Transverse colon (tissue), 4 donors: ENCODE results near the gene OBSCN. TPM values are rescaled to one million over a fixed set of nuclear protein-coding genes. Genes with fewer than 3 reads are reported as not detected.

ENCODE experiments used
- DNase-seq: peaks from one replicate; pipeline ENCODE4 v3.0.0-alpha.2; 2019
- H3K27ac ChIP-seq, 4 donors: fragments of 200-600 bp; sonication (generic); 2 replicates each; pipeline ENCODE4 v1.5.1; 2016 to 2018; ENCODE audit warnings: inconsistent platforms in 4 of 4
- H3K27me3 ChIP-seq: fragments of 200-600 bp; sonication (generic); 2 replicates; pipeline ENCODE4 v1.5.1; 2017; ENCODE audit warnings: inconsistent platforms
- H3K36me3 ChIP-seq, 4 donors: fragments of 200-600 bp; sonication (generic); 2 replicates each; pipeline ENCODE4 v1.5.1; 2017 to 2019; ENCODE audit warnings: inconsistent platforms in 4 of 4
- H3K4me1 ChIP-seq, 4 donors: fragments of 200-600 bp; sonication (generic); 2 replicates each; pipeline ENCODE4 v1.5.1; 2017 to 2020; ENCODE audit warnings: inconsistent platforms in 4 of 4
- H3K4me3 ChIP-seq, 4 donors: fragments of 200-600 bp; sonication (generic); 1 replicate in 1 of 4; 2 replicates in 3 of 4; pipeline versions ENCODE4 v1.5.1 to v1.6.1; 2017 to 2019; ENCODE audit warnings: inconsistent platforms in 4 of 4
- H3K9me3 ChIP-seq, 2 donors: fragments of 200-600 bp; sonication (generic); 2 replicates each; pipeline ENCODE4 v1.5.1; 2017 to 2019; ENCODE audit warnings: inconsistent platforms in 2 of 2
- EP300 ChIP-seq: sonication (generic); formaldehyde crosslinking; IDR thresholded peaks from one replicate; pipeline ENCODE4 v1.6.1; 2017; ENCODE audit warnings: antibody characterized with exemption, low read depth
- POLR2A ChIP-seq: fragments of 450-650 bp; IDR thresholded peaks from one replicate; pipeline ENCODE4 v1.6.1; 2016; ENCODE audit warnings: antibody characterized with exemption, mild to moderate bottlenecking, moderate library complexity
- POLR2AphosphoS5 ChIP-seq, 3 donors: sonication (generic); formaldehyde crosslinking; IDR thresholded peaks; one replicate each; pipeline ENCODE4 v1.6.1; 2016; ENCODE audit warnings: antibody characterized with exemption in 3 of 3
- WGBS, 2 donors: methylation state at CpG; one replicate each; pipeline ENCODE4 v1.1.5; 2018; ENCODE audit warnings: low coverage in 1 of 2; 5-methylcytosine and 5-hydroxymethylcytosine counted together
- in situ Hi-C, 4 donors: fragments of 200-750 bp; cut with MboI; loops; one replicate each; pipeline versions ENCODE4 v1.15.0 to v1.15.1; 2017; ENCODE audit warnings: low sequenced_read_pairs in 3 of 4, low pct_ligation_motif_present in 1 of 4, low pct_unique_long_range_greater_than_20kb in 1 of 4
- intact Hi-C: fragments of 100-400 bp; cut with DNase I; formaldehyde crosslinking; loops from one replicate; pipeline ENCODE4 v1.15.1; 2023; ENCODE audit warnings: low total_unique reads
- total RNA-seq, 4 donors: library from RNA; depleted of rRNA; stranded (reverse); fragments of >200 nt; gene quantifications; one replicate each; pipeline ENCODE4 v1.1.0, GENCODE V29; 2016
- TF ChIP-seq, protein P1 (sequence below), 5 experiments: fragments of 200-600 bp in 3 of 5; fragments of 450-650 bp in 2 of 5; sonication (generic) in 3 of 5; IDR thresholded peaks; 1 replicate in 2 of 5; 2 replicates in 3 of 5; pipeline ENCODE4 v1.5.1; 2016 to 2017; ENCODE audit warnings: antibody characterized with exemption in 5 of 5, inconsistent platforms in 3 of 5, mild to moderate bottlenecking in 2 of 5, moderate library complexity in 1 of 5

OBSCN gene
- total RNA-seq, 4 donors from 2014 or later, result 11.9 to 21.7 (median 15.8) TPM

GRCh38 chr1:228261706-228262105 is 53.9 kb downstream of the OBSCN start:
- Histone ChIP-seq H3K4me1 (no peaks in the 10 kb centered on the region), H3K4me3 (no peak overlapping the region), H3K27ac (no peak overlapping the region), H3K27me3 (no peaks in the 10 kb centered on the region), H3K9me3 (peaks cover 0 to 4% of the 10 kb centered on the region in 2 donors), H3K36me3 (no peaks in the 10 kb centered on the region)
- DNase-seq, result no peak
- in situ Hi-C loops (no loop called here), intact Hi-C loops (no loop called here)
- TF ChIP-seq EP300 (no peak), POLR2AphosphoS5 (IDR thresholded peaks at IDR 0.05) (no peak), POLR2A (no peak)
- TF ChIP-seq, protein P1, sequence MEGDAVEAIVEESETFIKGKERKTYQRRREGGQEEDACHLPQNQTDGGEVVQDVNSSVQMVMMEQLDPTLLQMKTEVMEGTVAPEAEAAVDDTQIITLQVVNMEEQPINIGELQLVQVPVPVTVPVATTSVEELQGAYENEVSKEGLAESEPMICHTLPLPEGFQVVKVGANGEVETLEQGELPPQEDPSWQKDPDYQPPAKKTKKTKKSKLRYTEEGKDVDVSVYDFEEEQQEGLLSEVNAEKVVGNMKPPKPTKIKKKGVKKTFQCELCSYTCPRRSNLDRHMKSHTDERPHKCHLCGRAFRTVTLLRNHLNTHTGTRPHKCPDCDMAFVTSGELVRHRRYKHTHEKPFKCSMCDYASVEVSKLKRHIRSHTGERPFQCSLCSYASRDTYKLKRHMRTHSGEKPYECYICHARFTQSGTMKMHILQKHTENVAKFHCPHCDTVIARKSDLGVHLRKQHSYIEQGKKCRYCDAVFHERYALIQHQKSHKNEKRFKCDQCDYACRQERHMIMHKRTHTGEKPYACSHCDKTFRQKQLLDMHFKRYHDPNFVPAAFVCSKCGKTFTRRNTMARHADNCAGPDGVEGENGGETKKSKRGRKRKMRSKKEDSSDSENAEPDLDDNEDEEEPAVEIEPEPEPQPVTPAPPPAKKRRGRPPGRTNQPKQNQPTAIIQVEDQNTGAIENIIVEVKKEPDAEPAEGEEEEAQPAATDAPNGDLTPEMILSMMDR (IDR thresholded peaks at IDR 0.05), result no peak
- 73 to 82% methylated on average over 1 of the region's 1 CpG for WGBS, 2 donors

- TF ChIP-seq, protein P1 (IDR thresholded peaks at IDR 0.05), result no peak
- TF ChIP-seq POLR2A, result no peak
- no peak for TF ChIP-seq EP300
- Histone ChIP-seq H3K4me3 (no peak overlapping the region), H3K4me1 (no peaks in the 10 kb centered on the region), H3K36me3 (no peaks in the 10 kb centered on the region), H3K27ac (no peak overlapping the region), H3K27me3 (no peaks in the 10 kb centered on the region), H3K9me3 (peaks cover 0 to 4% of the 10 kb centered on the region in 2 donors)
- WGBS, 2 donors, result 96 to 100% methylated on average over 1 of the region's 1 CpG
- DNase-seq, result no peak
- in situ Hi-C loops (no loop called here), intact Hi-C loops (no loop called here)
These were observed 54.6 kb downstream of the OBSCN start for GRCh38 chr1:228262475-228262874.

GRCh38 chr1:228263636-228264035 is 55.8 kb downstream of the OBSCN start:
- in situ Hi-C loops, result no loop called here
- WGBS, 2 donors, result 90 to 94% methylated on average over 2 to 10 of the region's 10 CpGs
- TF ChIP-seq, protein P1 (IDR thresholded peaks at IDR 0.05), result no peak
- TF ChIP-seq EP300 (no peak), POLR2A (no peak), POLR2AphosphoS5 (IDR thresholded peaks at IDR 0.05) (no peak)
- no peaks in the 10 kb centered on the region for H3K36me3 ChIP-seq
- intact Hi-C loops, result no loop called here
- no peak overlapping the region for H3K4me3 ChIP-seq
- H3K9me3 ChIP-seq, result peaks cover 0 to 4% of the 10 kb centered on the region in 2 donors
- no peak for DNase-seq
- no peaks in the 10 kb centered on the region for H3K27me3 ChIP-seq
- no peaks in the 10 kb centered on the region for H3K4me1 ChIP-seq
- H3K27ac ChIP-seq, result no peak overlapping the region

GRCh38 chr1:228264090-228264829 is 56.4 kb downstream of the OBSCN start:
- 87% methylated on average over 24 of the region's 24 CpGs; no CpG with 5 or more reads in 1 of the 2 donors for WGBS, 2 donors

More at GRCh38 chr1:228264090-228264829, 56.4 kb downstream of the OBSCN start:
- peaks cover 0 to 4% of the 10 kb centered on the region in 2 donors for H3K9me3 ChIP-seq
- intact Hi-C loops (no loop called here), in situ Hi-C loops (no loop called here)
- no peaks in the 10 kb centered on the region for H3K4me1 ChIP-seq
- no peaks in the 10 kb centered on the region for H3K36me3 ChIP-seq
- H3K27ac ChIP-seq, result no peak overlapping the region
- DNase-seq, result no peak
- no peak overlapping the region for H3K4me3 ChIP-seq
- H3K27me3 ChIP-seq, result no peaks in the 10 kb centered on the region
- TF ChIP-seq, protein P1 (IDR thresholded peaks at IDR 0.05), result no peak
- TF ChIP-seq POLR2A, result no peak
- TF ChIP-seq POLR2AphosphoS5 (IDR thresholded peaks at IDR 0.05), result no peak
- TF ChIP-seq EP300, result no peak
